Skeletal muscle tissue (tissue), 4 donors: ENCODE measurements around the gene HIVEP2. TPM values are rescaled to one million over a fixed set of nuclear protein-coding genes. Genes with fewer than 3 reads are reported as not detected.

Experiments
- H3K27ac ChIP-seq: one replicate; pipeline ENCODE4 v1.7.0; 2013; ENCODE audit warnings: mild to moderate bottlenecking, low read depth, low read length, inconsistent platforms
- H3K27me3 ChIP-seq, 3 donors: one replicate each; pipeline ENCODE4 v1.7.0; 2013; ENCODE audit warnings: low read length in 3 of 3; ENCODE audit not compliant: control insufficient read depth in 3 of 3, insufficient read depth in 3 of 3
- H3K36me3 ChIP-seq, 3 donors: one replicate each; pipeline ENCODE4 v1.7.0; 2013; ENCODE audit warnings: low read length in 3 of 3; ENCODE audit not compliant: control insufficient read depth in 3 of 3, insufficient read depth in 3 of 3
- H3K4me1 ChIP-seq, 3 donors: one replicate each; pipeline ENCODE4 v1.7.0; 2013; ENCODE audit warnings: low read length in 3 of 3, mild to moderate bottlenecking in 3 of 3; ENCODE audit not compliant: control insufficient read depth in 3 of 3, insufficient read depth in 3 of 3
- H3K4me3 ChIP-seq, 3 donors: one replicate each; pipeline ENCODE4 v1.7.0; 2013; ENCODE audit warnings: low read length in 3 of 3
- H3K9ac ChIP-seq, 3 donors: one replicate each; pipeline ENCODE4 v1.7.0; 2013; ENCODE audit warnings: low read length in 3 of 3, mild to moderate bottlenecking in 3 of 3, moderate library complexity in 2 of 3, low read depth in 1 of 3
- H3K9me3 ChIP-seq, 3 donors: one replicate each; pipeline ENCODE4 v1.7.0; 2013; ENCODE audit warnings: low read length in 3 of 3; ENCODE audit not compliant: control insufficient read depth in 3 of 3
- total RNA-seq: library from RNA; depleted of rRNA; stranded (reverse); fragments of >200 nt; gene quantifications from one replicate; pipeline ENCODE4 v1.2.3, GENCODE V29; 2014
- donor health status: Osteomylitis.

The HIVEP2 gene
- total RNA-seq, 1 donor from 2014 or later: 17.7 TPM

GRCh38 chr6:142872376-142872775 lies 72.6 kb downstream of the HIVEP2 start:
- H3K36me3 ChIP-seq: no peaks in the 10 kb centered on the region
- H3K9ac ChIP-seq: no peak overlapping the region
- peaks cover 24 to 48% (median 40%) of the 10 kb centered on the region in 3 donors for H3K4me1 ChIP-seq
- H3K9me3 ChIP-seq: no peaks in the 10 kb centered on the region
- no peak overlapping the region for H3K4me3 ChIP-seq
- H3K27ac ChIP-seq: peak overlapping the region; percentile 59
- H3K27me3 ChIP-seq: no peaks in the 10 kb centered on the region

- H3K9me3 ChIP-seq: no peaks in the 10 kb centered on the region
- H3K9ac ChIP-seq: no peak overlapping the region
- no peaks in the 10 kb centered on the region for H3K27me3 ChIP-seq
- H3K4me1 ChIP-seq: peaks cover 27 to 53% (median 44%) of the 10 kb centered on the region in 3 donors
- peak overlapping the region; percentile 59 for H3K27ac ChIP-seq
- no peak overlapping the region for H3K4me3 ChIP-seq
- no peaks in the 10 kb centered on the region for H3K36me3 ChIP-seq
These were observed 73.1 kb downstream of the HIVEP2 start for GRCh38 chr6:142871910-142872331.

- no peaks in the 10 kb centered on the region for H3K27me3 ChIP-seq
- H3K9me3 ChIP-seq: no peaks in the 10 kb centered on the region
- no peak overlapping the region for H3K4me3 ChIP-seq
- peaks cover 27 to 54% (median 37%) of the 10 kb centered on the region in 3 donors for H3K4me1 ChIP-seq
- no peak overlapping the region for H3K9ac ChIP-seq
- peak overlapping the region; percentile 19 for H3K27ac ChIP-seq
- no peaks in the 10 kb centered on the region for H3K36me3 ChIP-seq
These were observed 74.1 kb downstream of the HIVEP2 start for GRCh38 chr6:142870787-142871415.

- H3K27me3 ChIP-seq: no peaks in the 10 kb centered on the region
- H3K4me1 ChIP-seq: peaks cover 24 to 45% (median 32%) of the 10 kb centered on the region in 3 donors
- no peak overlapping the region for H3K9ac ChIP-seq
- no peak overlapping the region for H3K4me3 ChIP-seq
- no peaks in the 10 kb centered on the region for H3K9me3 ChIP-seq
- no peaks in the 10 kb centered on the region for H3K36me3 ChIP-seq
- H3K27ac ChIP-seq: no peak overlapping the region
These were observed 76.1 kb downstream of the HIVEP2 start for GRCh38 chr6:142868917-142869316.

- Histone ChIP-seq H3K4me3 (peak overlapping the region in 1 of 3 donors; percentile 48), H3K27ac (peak overlapping the region; percentile 0), H3K36me3 (no peaks in the 10 kb centered on the region), H3K9ac (no peak overlapping the region), H3K4me1 (peaks cover 24 to 45% (median 32%) of the 10 kb centered on the region in 3 donors), H3K27me3 (no peaks in the 10 kb centered on the region), H3K9me3 (no peaks in the 10 kb centered on the region)
These were observed 76.8 kb downstream of the HIVEP2 start for GRCh38 chr6:142867988-142868812.

DNA sequence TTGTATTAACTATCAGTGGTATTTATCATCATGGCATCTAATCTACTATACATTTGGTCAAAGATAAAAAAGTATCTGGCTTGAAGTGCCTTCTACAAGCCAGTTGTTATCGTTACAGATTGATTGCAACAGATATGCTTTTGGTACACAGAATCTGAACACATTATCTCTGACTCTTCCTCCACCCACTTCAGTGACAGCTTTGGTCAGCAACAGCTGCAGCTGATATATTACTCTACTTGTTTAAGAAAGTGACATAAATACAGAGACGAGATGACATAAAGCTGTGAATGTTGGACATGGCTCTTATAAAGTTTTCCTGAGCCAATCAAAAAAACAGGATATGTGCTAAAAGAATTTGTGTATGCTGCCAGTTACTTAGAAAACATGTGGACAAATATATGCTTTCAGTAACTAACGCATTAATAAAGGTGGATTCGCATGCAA lies 77.6 kb downstream of the HIVEP2 start:
- Histone ChIP-seq H3K9ac (peak overlapping the region in 1 of 3 donors; percentile 49), H3K4me3 (peak overlapping the region in 1 of 3 donors; percentile 48)

DNA sequence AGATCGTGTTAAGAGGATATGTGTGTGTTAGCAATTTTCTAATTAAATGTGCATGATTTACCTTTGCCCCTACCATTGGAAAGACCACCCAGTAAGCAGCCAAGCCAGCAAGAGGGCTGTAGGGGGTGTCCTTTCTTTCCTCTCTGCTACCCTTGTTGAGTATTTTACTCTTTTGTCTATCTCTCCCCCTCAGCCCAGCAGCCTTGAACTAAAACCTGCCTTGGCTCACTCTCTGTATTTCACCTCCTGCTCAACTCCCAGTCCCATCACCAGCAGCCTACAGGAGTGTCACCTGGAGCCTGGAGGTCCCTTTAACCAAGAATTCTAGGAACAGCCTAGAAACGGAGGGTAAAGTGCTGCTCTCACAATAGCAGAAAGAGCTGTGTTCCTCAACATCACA lies 81.0 kb downstream of the HIVEP2 start:
- Histone ChIP-seq H3K36me3 (no peaks in the 10 kb centered on the region), H3K4me1 (peaks cover 18 to 27% (median 22%) of the 10 kb centered on the region in 3 donors), H3K27me3 (no peaks in the 10 kb centered on the region), H3K9ac (no peak overlapping the region), H3K9me3 (no peaks in the 10 kb centered on the region), H3K4me3 (no peak overlapping the region), H3K27ac (no peak overlapping the region)

More for the DNA sequence above, 77.6 kb downstream of the HIVEP2 start:
- peak overlapping the region; percentile 0 for H3K27ac ChIP-seq
- H3K4me1 ChIP-seq: peaks cover 19 to 41% (median 26%) of the 10 kb centered on the region in 3 donors
- no peaks in the 10 kb centered on the region for H3K27me3 ChIP-seq
- H3K36me3 ChIP-seq: no peaks in the 10 kb centered on the region
- H3K9me3 ChIP-seq: no peaks in the 10 kb centered on the region

DNA sequence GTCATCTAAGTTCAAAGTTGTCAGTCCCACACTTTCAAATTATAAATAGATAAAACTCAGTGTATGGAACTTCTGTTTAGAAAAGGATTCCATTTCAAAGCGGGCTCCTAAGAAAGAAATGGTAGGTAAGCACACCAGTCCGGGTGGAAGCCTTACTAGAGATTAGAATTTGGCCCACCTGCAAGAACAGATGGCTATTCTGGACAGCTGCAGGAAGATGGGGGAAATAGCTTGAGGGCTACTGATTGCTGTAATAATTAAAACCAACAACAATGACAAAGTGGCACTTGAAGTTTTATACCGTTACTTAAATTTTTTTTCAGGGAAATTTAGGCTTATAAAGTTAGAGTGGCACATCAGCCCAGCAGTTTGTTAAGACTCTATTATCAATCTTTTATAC lies 83.3 kb downstream of the HIVEP2 start:
- H3K27ac ChIP-seq: no peak overlapping the region
- no peaks in the 10 kb centered on the region for H3K27me3 ChIP-seq
- H3K4me3 ChIP-seq: no peak overlapping the region
- H3K9ac ChIP-seq: no peak overlapping the region
- H3K4me1 ChIP-seq: peaks cover 6 to 18% (median 7%) of the 10 kb centered on the region in 3 donors
- H3K9me3 ChIP-seq: no peaks in the 10 kb centered on the region
- no peaks in the 10 kb centered on the region for H3K36me3 ChIP-seq

DNA sequence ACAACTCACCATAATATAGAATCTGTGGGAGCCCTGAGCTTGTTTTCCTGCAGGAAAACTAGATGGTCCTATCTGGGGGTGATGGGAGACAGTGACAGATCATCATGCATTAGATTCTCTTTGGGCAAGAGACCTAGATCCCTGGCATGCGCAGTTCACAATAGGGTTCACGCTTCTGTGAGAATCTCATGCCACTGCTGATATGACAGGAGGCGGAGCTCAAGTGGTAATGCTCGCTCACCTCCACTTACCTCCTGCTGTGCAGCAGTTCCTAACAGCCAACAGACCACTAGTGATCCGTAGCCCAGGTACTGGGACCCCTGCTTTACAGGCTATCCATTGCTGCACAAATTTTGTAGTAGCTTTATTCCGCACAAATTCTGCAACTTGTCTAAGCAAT lies 84.5 kb downstream of the HIVEP2 start:
- no peaks in the 10 kb centered on the region for H3K9me3 ChIP-seq
- H3K27me3 ChIP-seq: no peaks in the 10 kb centered on the region
- H3K4me3 ChIP-seq: no peak overlapping the region
- H3K36me3 ChIP-seq: no peaks in the 10 kb centered on the region
- no peak overlapping the region for H3K9ac ChIP-seq
- H3K4me1 ChIP-seq: peaks cover 8 to 20% (median 13%) of the 10 kb centered on the region in 3 donors
- no peak overlapping the region for H3K27ac ChIP-seq
